ENCODE measurements around the gene IL17B. TPM values are rescaled to one million over a fixed set of nuclear protein-coding genes. Genes with fewer than 3 reads are reported as not detected.
"Not testable (repeated sequence)": the region's sequence is repeated elsewhere in the genome, so short reads cannot be mapped to it uniquely, and the experiment has no call there.

The IL17B gene
- total RNA-seq, 1 experiment from 2014 or later: not detected

DNA sequence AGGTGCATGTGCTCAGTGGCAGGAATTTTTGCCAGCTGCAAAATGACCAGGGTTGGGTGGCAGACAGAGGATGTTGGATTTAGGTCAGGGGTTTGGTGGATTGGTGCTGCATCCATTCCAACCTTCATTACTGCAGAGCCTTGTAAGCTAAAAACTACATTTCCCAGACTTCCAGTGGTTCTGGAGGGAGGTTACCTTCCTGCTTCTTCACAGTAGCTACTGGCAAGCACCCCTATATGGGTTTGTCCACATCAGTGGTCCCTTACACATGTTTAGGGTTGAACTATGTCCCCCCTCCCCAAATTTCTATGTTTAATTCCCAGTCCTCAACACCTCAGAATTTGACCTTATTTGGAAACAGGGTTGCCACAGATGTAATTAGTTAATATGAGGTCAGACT is 20.7 kb upstream of the IL17B start:
- H3T11ph ChIP-seq (ENCODE audit: low read length): no peak overlapping the region
- no peaks in the 10 kb centered on the region for H3K79me2 ChIP-seq (ENCODE audit: insufficient read depth, low read length)
- no peaks in the 10 kb centered on the region for H3K36me3 Mint-ChIP-seq (ENCODE audit: insufficient read depth in 1 of 3, low read depth in 3 of 3)
- peaks cover 11 to 28% of the 10 kb centered on the region in 2 experiments for H3K4me1 Mint-ChIP-seq
- H4K91ac ChIP-seq (ENCODE audit: insufficient read length, low read depth, low read length): no peak overlapping the region
- H2BK120ac ChIP-seq (ENCODE audit: low read depth, low read length, poor library complexity, severe bottlenecking): no peak overlapping the region
- no peak overlapping the region for H2AK5ac ChIP-seq (ENCODE audit: insufficient read length, low read length)
- no peak overlapping the region for H2AFZ ChIP-seq (ENCODE audit: low read length)
- no peak overlapping the region for H3K14ac ChIP-seq (ENCODE audit: insufficient read depth, low read length)
- H3K9me3 ChIP-seq (ENCODE audit: control insufficient read depth, low read depth, low read length): no peaks in the 10 kb centered on the region
- TF ChIP-seq, protein P1, sequence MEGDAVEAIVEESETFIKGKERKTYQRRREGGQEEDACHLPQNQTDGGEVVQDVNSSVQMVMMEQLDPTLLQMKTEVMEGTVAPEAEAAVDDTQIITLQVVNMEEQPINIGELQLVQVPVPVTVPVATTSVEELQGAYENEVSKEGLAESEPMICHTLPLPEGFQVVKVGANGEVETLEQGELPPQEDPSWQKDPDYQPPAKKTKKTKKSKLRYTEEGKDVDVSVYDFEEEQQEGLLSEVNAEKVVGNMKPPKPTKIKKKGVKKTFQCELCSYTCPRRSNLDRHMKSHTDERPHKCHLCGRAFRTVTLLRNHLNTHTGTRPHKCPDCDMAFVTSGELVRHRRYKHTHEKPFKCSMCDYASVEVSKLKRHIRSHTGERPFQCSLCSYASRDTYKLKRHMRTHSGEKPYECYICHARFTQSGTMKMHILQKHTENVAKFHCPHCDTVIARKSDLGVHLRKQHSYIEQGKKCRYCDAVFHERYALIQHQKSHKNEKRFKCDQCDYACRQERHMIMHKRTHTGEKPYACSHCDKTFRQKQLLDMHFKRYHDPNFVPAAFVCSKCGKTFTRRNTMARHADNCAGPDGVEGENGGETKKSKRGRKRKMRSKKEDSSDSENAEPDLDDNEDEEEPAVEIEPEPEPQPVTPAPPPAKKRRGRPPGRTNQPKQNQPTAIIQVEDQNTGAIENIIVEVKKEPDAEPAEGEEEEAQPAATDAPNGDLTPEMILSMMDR (conservative IDR thresholded peaks at IDR 0.05): no peak
- no peak overlapping the region for H4K8ac ChIP-seq (replicated peaks; ENCODE audit: insufficient read length, low read depth, low read length)
- no peak overlapping the region for H3K27ac ChIP-seq (ENCODE audit: insufficient read length, low read depth, low read length)
- H3K23me2 ChIP-seq (ENCODE audit: insufficient read length, low read depth, low read length, poor library complexity, severe bottlenecking): no peaks in the 10 kb centered on the region
- no peak overlapping the region for H3K4me3 Mint-ChIP-seq
- H3K27me3 ChIP-seq (ENCODE audit: insufficient read depth, low read length): no peaks in the 10 kb centered on the region
- no peak overlapping the region for H3K4me2 ChIP-seq (ENCODE audit: insufficient read depth, insufficient read length, low read length)
- no peak overlapping the region for H2BK20ac ChIP-seq (ENCODE audit: low read depth, low read length, poor library complexity, severe bottlenecking)
- H3K79me1 ChIP-seq (ENCODE audit: insufficient read depth, low read depth, low read length, poor library complexity, severe bottlenecking): no peaks in the 10 kb centered on the region
- no peak overlapping the region for H3K56ac ChIP-seq (ENCODE audit: insufficient read length, low read depth, low read length)
- H4K5ac ChIP-seq (ENCODE audit: insufficient read length, low read depth, low read length): no peak overlapping the region
- peak overlapping the region in 1 of 3 experiments; percentile 66; a peak in 1 of 7 replicates for H3K27ac Mint-ChIP-seq
- no peaks in the 10 kb centered on the region for H3K27me3 Mint-ChIP-seq (ENCODE audit: low read depth)
- no peak overlapping the region for H3K4ac ChIP-seq (ENCODE audit: low read depth, low read length)
- no peak overlapping the region for H3K23ac ChIP-seq (ENCODE audit: insufficient read length, low read depth, low read length)
- no peak for DNase-seq
- H2BK12ac ChIP-seq (ENCODE audit: insufficient read length, low read depth, low read length): no peak overlapping the region
- H3K4me1 ChIP-seq (ENCODE audit: insufficient read depth, low read length): no peaks in the 10 kb centered on the region
- H2BK5ac ChIP-seq (ENCODE audit: insufficient read length, low read length): no peak overlapping the region
- H3K18ac ChIP-seq (ENCODE audit: insufficient read length, low read depth, low read length): no peak overlapping the region
- no peak overlapping the region for H3K9ac ChIP-seq (ENCODE audit: extremely low read depth, insufficient read length, low read length)
- H3K9me3 Mint-ChIP-seq: no peaks in the 10 kb centered on the region
- H4K20me1 ChIP-seq (ENCODE audit: control insufficient read depth, insufficient read depth, insufficient read length): no peaks in the 10 kb centered on the region
- H2BK15ac ChIP-seq (ENCODE audit: low read depth, low read length): no peak overlapping the region

DNA sequence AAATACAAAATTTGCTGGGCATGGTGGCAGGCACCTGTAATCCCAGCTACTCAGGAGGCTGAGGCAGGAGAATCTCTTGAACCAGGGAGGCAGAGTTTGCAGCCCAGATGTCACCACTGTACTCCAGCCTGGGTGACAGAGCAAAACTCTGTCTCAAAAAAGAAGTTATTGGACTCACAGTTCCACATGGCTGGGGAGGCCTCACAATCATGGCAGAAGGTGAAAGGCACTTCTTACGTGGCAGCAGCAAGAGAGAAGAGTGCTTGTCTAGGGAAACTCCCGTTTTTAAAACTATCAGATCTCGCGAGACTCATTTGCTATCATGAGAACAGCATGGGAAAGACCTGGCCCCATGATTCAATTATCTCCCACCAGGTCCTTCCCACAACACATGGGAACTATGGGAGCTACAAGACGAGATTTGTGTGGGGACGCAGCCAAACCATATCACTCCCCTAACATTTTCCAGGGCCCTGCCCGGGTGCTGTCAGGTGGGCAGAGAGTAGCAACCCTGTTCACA is 19.7 kb upstream of the IL17B start:
- not testable (repeated sequence) for H3K18ac ChIP-seq (ENCODE audit: insufficient read length, low read depth, low read length); H3K27ac ChIP-seq (ENCODE audit: insufficient read length, low read depth, low read length); H3K23ac ChIP-seq (ENCODE audit: insufficient read length, low read depth, low read length); H2BK15ac ChIP-seq (ENCODE audit: low read depth, low read length); H3K56ac ChIP-seq (ENCODE audit: insufficient read length, low read depth, low read length); H4K5ac ChIP-seq (ENCODE audit: insufficient read length, low read depth, low read length); H3T11ph ChIP-seq (ENCODE audit: low read length); H3K79me2 ChIP-seq (ENCODE audit: insufficient read depth, low read length); H4K20me1 ChIP-seq (ENCODE audit: control insufficient read depth, insufficient read depth, insufficient read length); H3K79me1 ChIP-seq (ENCODE audit: insufficient read depth, low read depth, low read length, poor library complexity, severe bottlenecking); H2AK5ac ChIP-seq (ENCODE audit: insufficient read length, low read length); H3K9me3 ChIP-seq (ENCODE audit: control insufficient read depth, low read depth, low read length); H3K27ac Mint-ChIP-seq; H2BK120ac ChIP-seq (ENCODE audit: low read depth, low read length, poor library complexity, severe bottlenecking); H3K4me1 ChIP-seq (ENCODE audit: insufficient read depth, low read length); H3K4ac ChIP-seq (ENCODE audit: low read depth, low read length); H2BK20ac ChIP-seq (ENCODE audit: low read depth, low read length, poor library complexity, severe bottlenecking); H4K91ac ChIP-seq (ENCODE audit: insufficient read length, low read depth, low read length); H3K36me3 Mint-ChIP-seq (ENCODE audit: insufficient read depth in 1 of 3, low read depth in 3 of 3); H4K8ac ChIP-seq (replicated peaks; ENCODE audit: insufficient read length, low read depth, low read length); H3K4me2 ChIP-seq (ENCODE audit: insufficient read depth, insufficient read length, low read length); H3K27me3 ChIP-seq (ENCODE audit: insufficient read depth, low read length); H3K9me3 Mint-ChIP-seq; H3K27me3 Mint-ChIP-seq (ENCODE audit: low read depth); H2BK12ac ChIP-seq (ENCODE audit: insufficient read length, low read depth, low read length); H3K14ac ChIP-seq (ENCODE audit: insufficient read depth, low read length); H3K23me2 ChIP-seq (ENCODE audit: insufficient read length, low read depth, low read length, poor library complexity, severe bottlenecking); H2BK5ac ChIP-seq (ENCODE audit: insufficient read length, low read length); DNase-seq; H3K9ac ChIP-seq (ENCODE audit: extremely low read depth, insufficient read length, low read length); H3K4me3 Mint-ChIP-seq; H2AFZ ChIP-seq (ENCODE audit: low read length)
- peaks cover 8 to 20% of the 10 kb centered on the region in 2 experiments; a peak in 3 of 4 replicates for H3K4me1 Mint-ChIP-seq
- WGBS (ENCODE audit: extremely low coverage, insufficient read length, low lambda C conversion rate): no CpG with 5 or more reads among the region's 7 CpGs

Data from H9 (cell line).